Transverse colon (tissue), 3 donors: Measurements from ENCODE around the gene PSMB7.

ENCODE experiments used
- POLR2A ChIP-seq: fragments of 450-650 bp; IDR thresholded peaks from one replicate; pipeline ENCODE4 v1.6.1; 2016; ENCODE audit warnings: antibody characterized with exemption, mild to moderate bottlenecking, moderate library complexity
- POLR2AphosphoS5 ChIP-seq, 3 donors: sonication (generic); formaldehyde crosslinking; IDR thresholded peaks; one replicate each; pipeline ENCODE4 v1.6.1; 2016; ENCODE audit warnings: antibody characterized with exemption in 3 of 3

- no peak for TF ChIP-seq POLR2A
- TF ChIP-seq POLR2AphosphoS5 (IDR thresholded peaks at IDR 0.05) = no peak
Observed at GRCh38 chr9:124415852-124416484, 726 bp upstream of the PSMB7 start.
